ENCODE data around the gene ZNF580. TPM values are rescaled to one million over a fixed set of nuclear protein-coding genes. Genes with fewer than 3 reads are reported as not detected.

The ZNF580 gene
- total and polyA plus RNA-seq, 10 of the 15 experiments (the other 5 are each of a cell fraction or from before 2014, with no cell fraction given): 2.3 to 31.8 (median 10.0) TPM

GRCh38 chr19:55605207-55605636, 35.6 kb upstream of the ZNF580 start (continued):
- peak; percentile 81 for TF ChIP-seq GABPA (IDR thresholded peaks at IDR 0.05; ENCODE audit: low read depth)
- TF ChIP-seq GATAD2B (conservative IDR thresholded peaks at IDR 0.05; ENCODE audit: low read depth): no peak
- TF ChIP-seq SIN3A (IDR thresholded peaks at IDR 0.05; ENCODE audit: low read depth, low read length): no peak
- peak; percentile 44; the same call in 1 of the 2 replicates for TF ChIP-seq CREB1 (IDR thresholded peaks at IDR 0.05; ENCODE audit: low read depth)
- TF ChIP-seq NFYA (IDR thresholded peaks at IDR 0.05; ENCODE audit: borderline replicate concordance, low read depth, low read length): no peak
- peak; percentile 61 for TF ChIP-seq SP1 (IDR thresholded peaks at IDR 0.05; ENCODE audit: low read depth, low read length)
- TF ChIP-seq RAD51 (IDR thresholded peaks at IDR 0.05): no peak
- 0 out of 2 replicates have a peak, but pooled peaks have one; percentile 25 for TF ChIP-seq NFYB (IDR thresholded peaks at IDR 0.05; ENCODE audit: insufficient read depth, low read depth, low read length)
- 0 out of 2 replicates have a peak, but pooled peaks have one; percentile 8 for TF ChIP-seq POLR2AphosphoS5 (IDR thresholded peaks at IDR 0.05; ENCODE audit: low read length)
- peak; percentile 64; the same call in 1 of the 2 replicates for TF ChIP-seq IKZF1 (conservative IDR thresholded peaks at IDR 0.05)
- peak; percentile 50 for TF ChIP-seq HCFC1 (IDR thresholded peaks at IDR 0.05; ENCODE audit: low read length)
- TF ChIP-seq HDGF (IDR thresholded peaks at IDR 0.05): peak; percentile 79; the same call in 1 of the 2 replicates
- 0 out of 2 replicates have a peak, but pooled peaks have one; percentile 46 for TF ChIP-seq CHD2 (IDR thresholded peaks at IDR 0.05; ENCODE audit: borderline replicate concordance, low read depth, low read length)
- no peak for TF ChIP-seq CEBPB (IDR thresholded peaks at IDR 0.05; ENCODE audit: borderline replicate concordance in 1 of 2, low read depth in 2 of 2, low read length in 2 of 2)
- TF ChIP-seq ZZZ3 (IDR thresholded peaks at IDR 0.05; ENCODE audit: control insufficient read depth, insufficient read length, low read depth): no peak
- no peak for TF ChIP-seq FOS (IDR thresholded peaks at IDR 0.05; ENCODE audit: borderline replicate concordance, extremely low read depth, insufficient read length)
- TF ChIP-seq PAX5 (IDR thresholded peaks at IDR 0.05; ENCODE audit: borderline replicate concordance, low read depth, low read length): 0 out of 2 replicates have a peak, but pooled peaks have one; percentile 11
- TF ChIP-seq E4F1 (IDR thresholded peaks at IDR 0.05; ENCODE audit: borderline replicate concordance, partially characterized antibody): peak; percentile 18
- TF ChIP-seq TCF3 (IDR thresholded peaks at IDR 0.05; ENCODE audit: borderline replicate concordance, insufficient read depth, low read depth, low read length): 0 out of 2 replicates have a peak, but pooled peaks have one; percentile 9
- no peak for TF ChIP-seq ZNF622 (IDR thresholded peaks at IDR 0.05)
